HL-60/S4 (cell line): ENCODE data around the gene LDB2.
"Not testable (repeated sequence)": the region's sequence is repeated elsewhere in the genome, so short reads cannot be mapped to it uniquely, and the experiment has no call there.

ENCODE experiments used
- in situ Hi-C: fragments of 300-500 bp; cut with MboI; formaldehyde crosslinking; loops from 2 replicates; pipeline ENCODE4 v1.14.3; 2022; ENCODE audit warnings: low sequenced_read_pairs

Gene LDB2

GRCh38 chr4:16660656-16661055, 237.8 kb downstream of the LDB2 start:
- in situ Hi-C loops: no loop called here

- in situ Hi-C loops: no loop called here
Observed at GRCh38 chr4:16659694-16660093, 238.8 kb downstream of the LDB2 start.

GRCh38 chr4:16659079-16659478, 239.4 kb downstream of the LDB2 start:
- in situ Hi-C loops: no loop called here

- in situ Hi-C loops: no loop called here
Observed at GRCh38 chr4:16658183-16658582, 240.3 kb downstream of the LDB2 start.

GRCh38 chr4:16655111-16655510, 243.3 kb downstream of the LDB2 start:
- in situ Hi-C loops: no loop called here

- in situ Hi-C loops: no loop called here
Observed at GRCh38 chr4:16652732-16653305, 245.6 kb downstream of the LDB2 start.

GRCh38 chr4:16646459-16646858, 252.0 kb downstream of the LDB2 start:
- in situ Hi-C loops: no loop called here

GRCh38 chr4:16643893-16644292, 254.6 kb downstream of the LDB2 start:
- in situ Hi-C loops: no loop called here

- in situ Hi-C loops: no loop called here
Observed at GRCh38 chr4:16642897-16643296, 255.5 kb downstream of the LDB2 start.

GRCh38 chr4:16641971-16642370, 256.5 kb downstream of the LDB2 start:
- in situ Hi-C loops: no loop called here

- in situ Hi-C loops: no loop called here
Observed at GRCh38 chr4:16636912-16637630, 261.4 kb downstream of the LDB2 start.

GRCh38 chr4:16636304-16636703, 262.1 kb downstream of the LDB2 start:
- in situ Hi-C loops: no loop called here

GRCh38 chr4:16629274-16629673, 269.2 kb downstream of the LDB2 start:
- in situ Hi-C loops: not testable (repeated sequence)

GRCh38 chr4:16628835-16629234, 269.6 kb downstream of the LDB2 start:
- in situ Hi-C loops: not testable (repeated sequence)

- in situ Hi-C loops: no loop called here
Observed at GRCh38 chr4:16627999-16628398, 270.4 kb downstream of the LDB2 start.

GRCh38 chr4:16626945-16627344, 271.5 kb downstream of the LDB2 start:
- in situ Hi-C loops: no loop called here

- in situ Hi-C loops: no loop called here
Observed at GRCh38 chr4:16622826-16623225, 275.6 kb downstream of the LDB2 start.

GRCh38 chr4:16617435-16617834, 281.0 kb downstream of the LDB2 start:
- in situ Hi-C loops: no loop called here

GRCh38 chr4:16617011-16617410, 281.4 kb downstream of the LDB2 start:
- in situ Hi-C loops: no loop called here

- in situ Hi-C loops: no loop called here
Observed at GRCh38 chr4:16609170-16609758, 289.2 kb downstream of the LDB2 start.

- in situ Hi-C loops: no loop called here
Observed at GRCh38 chr4:16608611-16609125, 289.8 kb downstream of the LDB2 start.

GRCh38 chr4:16608123-16608522, 290.3 kb downstream of the LDB2 start:
- in situ Hi-C loops: no loop called here
